GM20000 (cell line): ENCODE measurements around the gene SERPIND1.

Source experiments
- DNase-seq: peaks from one replicate; pipeline ENCODE4 v3.0.0; 2012; ENCODE audit warnings: low spot score
- CTCF ChIP-seq: IDR thresholded peaks from 2 replicates; pipeline ENCODE4 v1.5.1; 2012; ENCODE audit warnings: mild to moderate bottlenecking, control low read depth; ENCODE audit errors: extremely low read depth, missing control alignments

Gene SERPIND1

DNA sequence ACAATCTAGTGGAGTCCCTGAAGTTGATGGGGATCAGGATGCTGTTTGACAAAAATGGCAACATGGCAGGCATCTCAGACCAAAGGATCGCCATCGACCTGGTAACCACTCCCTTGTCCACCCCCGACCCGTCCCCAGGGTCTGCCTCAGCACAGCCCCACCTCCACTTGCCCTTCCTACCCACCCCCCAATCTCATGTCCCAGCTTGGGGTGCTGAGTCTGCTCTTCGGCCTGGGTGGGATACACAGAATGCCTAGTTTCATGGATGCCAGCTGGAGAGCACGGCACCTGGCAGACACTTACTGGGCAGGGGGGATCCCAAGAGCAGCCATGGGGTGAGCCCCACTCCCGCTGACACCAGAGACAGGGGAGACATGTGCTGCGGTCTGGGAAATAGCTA, 12.1 kb downstream of the SERPIND1 start:
- TF ChIP-seq CTCF, result no peak
- no peak for DNase-seq

DNA sequence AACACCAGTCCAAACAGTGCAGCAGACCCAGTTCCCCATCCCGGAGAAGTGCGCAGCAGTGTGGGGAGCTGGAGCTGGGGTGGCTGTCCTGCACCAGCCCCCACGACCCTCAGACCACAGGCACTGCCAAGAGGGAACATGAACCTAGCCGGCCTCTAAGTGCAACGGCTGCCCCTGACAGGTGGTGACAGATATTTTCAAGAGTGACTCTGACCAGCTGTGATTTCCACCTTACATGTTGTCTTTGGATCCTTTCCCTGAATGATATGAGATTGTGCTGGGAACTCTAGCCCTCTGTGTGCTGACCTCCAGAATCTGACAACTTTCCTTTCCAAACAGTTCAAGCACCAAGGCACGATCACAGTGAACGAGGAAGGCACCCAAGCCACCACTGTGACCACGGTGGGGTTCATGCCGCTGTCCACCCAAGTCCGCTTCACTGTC, 12.6 kb downstream of the SERPIND1 start:
- DNase-seq, result no peak

DNA sequence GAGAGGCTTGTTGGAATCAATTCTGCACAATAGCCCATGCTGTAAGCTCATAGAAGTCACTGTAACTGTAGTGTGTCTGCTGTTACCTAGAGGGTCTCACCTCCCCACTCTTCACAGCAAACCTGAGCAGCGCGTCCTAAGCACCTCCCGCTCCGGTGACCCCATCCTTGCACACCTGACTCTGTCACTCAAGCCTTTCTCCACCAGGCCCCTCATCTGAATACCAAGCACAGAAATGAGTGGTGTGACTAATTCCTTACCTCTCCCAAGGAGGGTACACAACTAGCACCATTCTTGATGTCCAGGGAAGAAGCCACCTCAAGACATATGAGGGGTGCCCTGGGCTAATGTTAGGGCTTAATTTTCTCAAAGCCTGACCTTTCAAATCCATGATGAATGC, 13.3 kb downstream of the SERPIND1 start:
- TF ChIP-seq CTCF, result no peak
- no peak for DNase-seq

More for the DNA sequence above, 12.6 kb downstream of the SERPIND1 start:
- TF ChIP-seq CTCF, result no peak

- no peak for DNase-seq
Observed at GRCh38 chr22:20787746-20788626, 14.1 kb downstream of the SERPIND1 start.

DNA sequence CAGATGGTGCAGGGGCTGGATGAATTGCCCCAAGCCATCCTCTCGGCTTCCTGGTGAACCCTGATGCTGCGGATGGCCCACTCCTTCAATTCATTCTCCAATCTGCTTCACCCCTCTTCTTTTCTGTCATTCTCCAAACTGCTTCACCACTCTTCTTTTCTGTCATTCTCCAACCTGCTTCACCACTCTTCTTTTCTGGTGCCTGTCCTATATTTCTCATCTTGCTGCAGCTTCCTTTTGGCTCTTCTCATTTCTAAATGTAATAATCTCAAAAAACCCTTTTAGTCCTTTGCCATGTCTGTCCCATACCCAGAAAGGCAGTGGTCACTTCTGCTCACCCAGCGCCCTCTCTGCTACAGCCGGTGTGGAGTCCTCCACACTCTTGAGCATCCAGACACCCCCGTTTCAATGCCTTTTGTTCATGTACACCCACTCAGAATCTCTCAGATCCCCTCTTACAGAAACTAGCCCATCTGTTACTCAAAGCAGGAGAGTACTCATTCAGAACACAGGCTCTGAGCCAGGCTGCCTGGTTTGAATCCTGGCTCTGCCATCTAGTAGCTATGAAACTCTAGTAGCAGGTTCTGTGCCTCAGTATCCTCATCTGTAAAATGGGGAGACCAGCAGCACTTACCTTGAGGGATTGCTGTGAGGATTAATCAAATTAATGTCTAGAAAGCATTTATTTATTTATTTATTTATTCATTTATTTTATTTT, 14.9 kb downstream of the SERPIND1 start:
- DNase-seq, result no peak
- no peak for TF ChIP-seq CTCF

More at GRCh38 chr22:20787746-20788626, 14.1 kb downstream of the SERPIND1 start:
- no peak for TF ChIP-seq CTCF

GRCh38 chr22:20792221-20792965, 18.5 kb downstream of the SERPIND1 start:
- no peak for TF ChIP-seq CTCF
- no peak for DNase-seq
